ENCODE results near the gene SUSD2. TPM values are rescaled to one million over a fixed set of nuclear protein-coding genes. Genes with fewer than 3 reads are reported as not detected.

The SUSD2 gene
- total and polyA plus RNA-seq, 2 experiments from 2014 or later, result 9.7 to 10.8 TPM

GRCh38 chr22:24147666-24148065 lies 33.6 kb upstream of the SUSD2 start:
- no peaks in the 10 kb centered on the region for H3K9me2 ChIP-seq (replicated peaks; ENCODE audit: insufficient read depth)
- peak overlapping the region; percentile 82 for H3K27ac ChIP-seq
- no peaks in the 10 kb centered on the region for H3K27me3 ChIP-seq
- TF ChIP-seq EZH2phosphoT487 (IDR thresholded peaks at IDR 0.05; ENCODE audit: low read depth, severe bottlenecking, unreplicated experiment), result no peak
- TF ChIP-seq EZH2 (IDR thresholded peaks at IDR 0.05; ENCODE audit: borderline replicate concordance), result no peak
- no peak for TF ChIP-seq CTCF (IDR thresholded peaks at IDR 0.05; ENCODE audit: poor library complexity)
- no peaks in the 10 kb centered on the region for H4K20me1 ChIP-seq (ENCODE audit: insufficient read depth, poor library complexity, severe bottlenecking)
- no peaks in the 10 kb centered on the region for H3K36me3 ChIP-seq (replicated peaks; ENCODE audit: insufficient read depth, low read depth)
- H3K4me3 ChIP-seq, result no peak overlapping the region
- H3K4me1 ChIP-seq (ENCODE audit: insufficient read depth), result peaks cover 53% of the 10 kb centered on the region
- no peak overlapping the region for H2AFZ ChIP-seq
- H3K9me3 ChIP-seq (ENCODE audit: low read depth), result no peaks in the 10 kb centered on the region
- 87% methylated on average over 3 of the region's 3 CpGs for WGBS (ENCODE audit: low lambda C conversion rate, missing lambda C conversion rate)
- H3K79me2 ChIP-seq, result peaks cover 3% of the 10 kb centered on the region
- DNase-seq (ENCODE audit: low spot score), result no peak
- peak overlapping the region; percentile 45 for H3K4me2 ChIP-seq

DNA sequence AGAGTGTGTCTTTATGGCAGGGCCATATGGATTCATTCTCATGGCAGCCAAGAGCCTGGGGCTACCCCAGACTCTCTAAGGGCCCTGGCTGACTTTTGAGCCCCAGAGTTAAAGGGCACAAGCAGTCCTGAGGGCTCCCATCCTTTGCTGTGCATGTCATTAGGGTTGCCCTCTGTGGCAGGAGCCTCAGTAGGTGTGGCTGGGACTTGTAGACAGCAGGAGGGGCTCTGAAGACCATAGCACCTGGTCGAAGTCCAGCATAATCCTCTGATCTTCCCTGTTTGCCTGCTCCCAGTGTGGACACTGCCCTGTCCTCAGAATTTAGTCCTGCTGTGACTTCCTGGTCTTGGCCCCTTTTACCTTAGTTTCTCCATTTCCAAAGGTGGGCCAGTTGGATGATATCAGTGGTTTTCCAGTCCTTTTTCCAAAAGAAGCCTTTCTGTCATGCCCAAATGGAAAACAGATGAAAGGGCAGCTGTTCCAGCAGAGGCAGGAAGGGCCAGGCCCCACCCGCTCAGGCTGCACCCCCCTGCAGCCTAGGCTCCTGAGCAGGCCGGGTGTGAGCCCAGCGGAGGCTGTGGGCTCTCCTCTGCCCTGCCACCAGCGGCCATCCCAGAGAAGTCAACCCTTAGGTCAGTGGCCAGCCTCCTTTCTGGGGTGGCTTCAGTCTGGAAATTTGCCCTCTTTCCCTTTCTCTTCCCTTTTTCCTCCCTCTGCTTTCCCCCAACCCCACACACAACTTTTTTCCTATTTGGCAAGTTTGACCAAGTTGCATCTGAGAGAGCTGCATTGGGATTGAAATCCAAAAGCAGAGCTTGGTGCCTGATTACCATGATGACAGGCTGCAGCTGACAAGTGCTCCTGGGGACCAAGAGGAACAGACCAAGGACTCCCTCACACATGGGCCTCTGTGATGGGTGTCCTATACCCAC lies 32.8 kb upstream of the SUSD2 start:
- Histone ChIP-seq H2AFZ (no peak overlapping the region), H3K36me3 (replicated peaks; ENCODE audit: insufficient read depth, low read depth) (no peaks in the 10 kb centered on the region), H3K9me3 (ENCODE audit: low read depth) (no peaks in the 10 kb centered on the region), H3K9me2 (replicated peaks; ENCODE audit: insufficient read depth) (no peaks in the 10 kb centered on the region), H3K4me3 (no peak overlapping the region), H3K4me1 (ENCODE audit: insufficient read depth) (peaks cover 51% of the 10 kb centered on the region), H3K4me2 (peak overlapping the region; percentile 45), H3K27me3 (no peaks in the 10 kb centered on the region), H4K20me1 (ENCODE audit: insufficient read depth, poor library complexity, severe bottlenecking) (no peaks in the 10 kb centered on the region), H3K79me2 (no peaks in the 10 kb centered on the region), H3K27ac (peak overlapping the region; percentile 82)
- 74% methylated on average over 5 of the region's 5 CpGs for WGBS (ENCODE audit: low lambda C conversion rate, missing lambda C conversion rate)
- TF ChIP-seq EZH2 (IDR thresholded peaks at IDR 0.05; ENCODE audit: borderline replicate concordance) (no peak), EZH2phosphoT487 (IDR thresholded peaks at IDR 0.05; ENCODE audit: low read depth, severe bottlenecking, unreplicated experiment) (no peak), CTCF (IDR thresholded peaks at IDR 0.05; ENCODE audit: poor library complexity) (no peak)
- DNase-seq (ENCODE audit: low spot score), result no peak

DNA sequence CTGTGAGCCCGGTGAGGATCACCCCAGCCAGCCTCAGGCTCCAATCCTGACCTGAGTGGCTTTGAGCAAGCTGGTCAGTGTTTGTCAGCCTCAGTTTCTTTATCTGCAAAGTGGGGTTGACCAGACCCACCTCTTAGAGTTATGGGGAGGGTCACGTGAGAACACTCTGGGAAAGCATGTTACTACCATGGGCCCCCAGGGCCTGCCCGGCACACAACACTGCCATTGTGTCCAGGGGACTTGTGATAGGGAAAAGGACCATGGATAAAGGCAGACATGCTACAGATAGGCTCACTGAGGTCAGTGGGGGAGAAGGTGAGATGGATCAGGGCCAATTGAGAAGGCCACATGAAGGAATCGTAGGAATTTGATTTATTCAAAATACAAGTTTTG lies 32.1 kb upstream of the SUSD2 start:
- 96% methylated on average over 4 of the region's 4 CpGs for WGBS (ENCODE audit: low lambda C conversion rate, missing lambda C conversion rate)
- no peaks in the 10 kb centered on the region for H4K20me1 ChIP-seq (ENCODE audit: insufficient read depth, poor library complexity, severe bottlenecking)

More for the DNA sequence above, 32.1 kb upstream of the SUSD2 start:
- Histone ChIP-seq H3K4me1 (ENCODE audit: insufficient read depth) (peaks cover 49% of the 10 kb centered on the region), H3K4me2 (no peak overlapping the region), H3K79me2 (no peaks in the 10 kb centered on the region), H3K27ac (peak overlapping the region; percentile 82), H3K9me2 (replicated peaks; ENCODE audit: insufficient read depth) (no peaks in the 10 kb centered on the region), H3K27me3 (no peaks in the 10 kb centered on the region), H3K4me3 (no peak overlapping the region), H2AFZ (no peak overlapping the region), H3K36me3 (replicated peaks; ENCODE audit: insufficient read depth, low read depth) (no peaks in the 10 kb centered on the region), H3K9me3 (ENCODE audit: low read depth) (no peaks in the 10 kb centered on the region)
- DNase-seq (ENCODE audit: low spot score), result no peak
- TF ChIP-seq EZH2phosphoT487 (IDR thresholded peaks at IDR 0.05; ENCODE audit: low read depth, severe bottlenecking, unreplicated experiment), result no peak
- TF ChIP-seq CTCF (IDR thresholded peaks at IDR 0.05; ENCODE audit: poor library complexity), result no peak
- TF ChIP-seq EZH2 (IDR thresholded peaks at IDR 0.05; ENCODE audit: borderline replicate concordance), result no peak
